ENCODE results near the gene COL20A1. TPM values are rescaled to one million over a fixed set of nuclear protein-coding genes. Genes with fewer than 3 reads are reported as not detected.

The COL20A1 gene
- total and polyA plus RNA-seq, 2 of the 13 experiments (the other 11 are each of a cell fraction or from before 2014, with no cell fraction given): not detected

DNA sequence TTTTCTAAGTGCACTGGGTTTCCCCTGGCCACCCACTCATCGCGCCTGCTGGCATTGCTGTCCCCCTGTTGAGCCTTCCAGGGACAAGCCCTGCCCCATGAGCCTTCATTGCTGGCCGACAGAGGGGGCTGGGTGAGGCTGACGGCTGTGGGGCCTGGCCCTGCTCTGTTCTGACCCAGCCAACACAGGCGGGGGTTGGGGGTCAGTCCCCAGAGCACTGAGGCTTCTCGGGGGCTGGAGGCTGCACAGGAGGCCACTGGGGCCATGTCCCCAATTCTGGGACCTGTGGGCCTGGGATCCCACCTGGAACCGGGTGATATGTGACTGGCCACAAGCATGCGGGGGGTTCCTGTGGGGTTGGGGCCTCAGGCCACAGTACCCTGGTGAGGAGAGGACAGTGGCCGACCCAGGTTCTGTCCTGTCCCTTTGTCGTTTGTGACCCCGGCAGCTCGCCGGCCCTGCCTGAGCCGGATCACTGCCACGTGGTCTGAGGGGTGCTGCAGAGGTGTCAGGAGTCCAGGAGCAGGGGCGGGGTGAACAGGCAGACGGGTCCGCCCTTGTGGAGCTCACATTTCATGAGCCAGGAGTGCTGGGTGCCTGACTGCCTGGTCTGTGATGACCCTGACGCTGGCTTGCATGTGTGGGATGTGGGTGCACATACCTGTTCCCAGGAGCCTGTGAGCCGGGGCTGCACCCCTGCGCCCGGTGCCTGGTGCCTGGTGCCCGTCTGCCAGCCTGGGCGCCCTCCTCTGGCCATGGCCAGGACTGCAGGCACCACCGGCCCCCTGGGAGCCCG lies 2.1 kb upstream of the COL20A1 start (continued):
- TF ChIP-seq ZIK1 (CRISPR knock-in tag; IDR thresholded peaks at IDR 0.05; ENCODE audit: borderline replicate concordance, low read depth): no peak
- no peak for TF ChIP-seq SP5 (CRISPR knock-in tag; IDR thresholded peaks at IDR 0.05; ENCODE audit: borderline replicate concordance, low read depth)
- TF ChIP-seq, protein P1, sequence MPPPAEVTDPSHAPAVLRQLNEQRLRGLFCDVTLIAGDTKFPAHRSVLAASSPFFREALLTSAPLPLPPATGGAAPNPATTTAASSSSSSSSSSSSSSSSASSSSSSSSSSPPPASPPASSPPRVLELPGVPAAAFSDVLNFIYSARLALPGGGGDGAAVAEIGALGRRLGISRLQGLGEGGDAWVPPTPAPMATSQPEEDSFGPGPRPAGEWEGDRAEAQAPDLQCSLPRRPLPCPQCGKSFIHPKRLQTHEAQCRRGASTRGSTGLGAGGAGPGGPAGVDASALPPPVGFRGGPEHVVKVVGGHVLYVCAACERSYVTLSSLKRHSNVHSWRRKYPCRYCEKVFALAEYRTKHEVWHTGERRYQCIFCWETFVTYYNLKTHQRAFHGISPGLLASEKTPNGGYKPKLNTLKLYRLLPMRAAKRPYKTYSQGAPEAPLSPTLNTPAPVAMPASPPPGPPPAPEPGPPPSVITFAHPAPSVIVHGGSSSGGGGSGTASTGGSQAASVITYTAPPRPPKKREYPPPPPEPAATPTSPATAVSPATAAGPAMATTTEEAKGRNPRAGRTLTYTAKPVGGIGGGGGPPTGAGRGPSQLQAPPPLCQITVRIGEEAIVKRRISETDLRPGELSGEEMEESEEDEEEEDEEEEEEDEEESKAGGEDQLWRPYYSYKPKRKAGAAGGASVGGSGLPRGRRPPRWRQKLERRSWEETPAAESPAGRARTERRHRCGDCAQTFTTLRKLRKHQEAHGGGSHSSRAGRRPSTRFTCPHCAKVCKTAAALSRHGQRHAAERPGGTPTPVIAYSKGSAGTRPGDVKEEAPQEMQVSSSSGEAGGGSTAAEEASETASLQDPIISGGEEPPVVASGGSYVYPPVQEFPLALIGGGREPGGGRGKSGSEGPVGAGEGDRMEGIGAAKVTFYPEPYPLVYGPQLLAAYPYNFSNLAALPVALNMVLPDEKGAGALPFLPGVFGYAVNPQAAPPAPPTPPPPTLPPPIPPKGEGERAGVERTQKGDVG (CRISPR knock-in tag; IDR thresholded peaks at IDR 0.05; ENCODE audit: borderline replicate concordance): peak; percentile 86; the same call in 1 of the 2 replicates
- no peak; the same call in 1 of the 2 replicates for TF ChIP-seq JUND (CRISPR knock-in tag; IDR thresholded peaks at IDR 0.05)
- TF ChIP-seq ZNF232 (CRISPR knock-in tag; IDR thresholded peaks at IDR 0.05; ENCODE audit: borderline replicate concordance): peak; percentile 53; the same call in 1 of the 2 replicates
- TF ChIP-seq, protein P2, sequence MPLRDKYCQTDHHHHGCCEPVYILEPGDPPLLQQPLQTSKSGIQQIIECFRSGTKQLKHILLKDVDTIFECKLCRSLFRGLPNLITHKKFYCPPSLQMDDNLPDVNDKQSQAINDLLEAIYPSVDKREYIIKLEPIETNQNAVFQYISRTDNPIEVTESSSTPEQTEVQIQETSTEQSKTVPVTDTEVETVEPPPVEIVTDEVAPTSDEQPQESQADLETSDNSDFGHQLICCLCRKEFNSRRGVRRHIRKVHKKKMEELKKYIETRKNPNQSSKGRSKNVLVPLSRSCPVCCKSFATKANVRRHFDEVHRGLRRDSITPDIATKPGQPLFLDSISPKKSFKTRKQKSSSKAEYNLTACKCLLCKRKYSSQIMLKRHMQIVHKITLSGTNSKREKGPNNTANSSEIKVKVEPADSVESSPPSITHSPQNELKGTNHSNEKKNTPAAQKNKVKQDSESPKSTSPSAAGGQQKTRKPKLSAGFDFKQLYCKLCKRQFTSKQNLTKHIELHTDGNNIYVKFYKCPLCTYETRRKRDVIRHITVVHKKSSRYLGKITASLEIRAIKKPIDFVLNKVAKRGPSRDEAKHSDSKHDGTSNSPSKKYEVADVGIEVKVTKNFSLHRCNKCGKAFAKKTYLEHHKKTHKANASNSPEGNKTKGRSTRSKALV (CRISPR knock-in tag; IDR thresholded peaks at IDR 0.05): 0 out of 2 replicates have a peak, but pooled peaks have one; percentile 43
- no peak for TF ChIP-seq MAZ (IDR thresholded peaks at IDR 0.05; ENCODE audit: borderline replicate concordance, low read depth, low read length)
- no peak; the same call in 1 of the 2 replicates for TF ChIP-seq MAZ (CRISPR knock-in tag; IDR thresholded peaks at IDR 0.05; ENCODE audit: low read depth)
- TF ChIP-seq CREM (IDR thresholded peaks at IDR 0.05): no peak
- TF ChIP-seq CREM (CRISPR knock-in tag; IDR thresholded peaks at IDR 0.05): no peak
- TF ChIP-seq, protein P3, sequence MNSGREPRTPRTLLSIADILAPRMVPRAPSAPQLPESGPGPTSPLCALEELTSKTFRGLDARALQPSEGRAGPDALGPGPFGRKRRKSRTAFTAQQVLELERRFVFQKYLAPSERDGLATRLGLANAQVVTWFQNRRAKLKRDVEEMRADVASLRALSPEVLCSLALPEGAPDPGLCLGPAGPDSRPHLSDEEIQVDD (CRISPR knock-in tag; IDR thresholded peaks at IDR 0.05; ENCODE audit: borderline replicate concordance): no peak
- TF ChIP-seq, protein P4, sequence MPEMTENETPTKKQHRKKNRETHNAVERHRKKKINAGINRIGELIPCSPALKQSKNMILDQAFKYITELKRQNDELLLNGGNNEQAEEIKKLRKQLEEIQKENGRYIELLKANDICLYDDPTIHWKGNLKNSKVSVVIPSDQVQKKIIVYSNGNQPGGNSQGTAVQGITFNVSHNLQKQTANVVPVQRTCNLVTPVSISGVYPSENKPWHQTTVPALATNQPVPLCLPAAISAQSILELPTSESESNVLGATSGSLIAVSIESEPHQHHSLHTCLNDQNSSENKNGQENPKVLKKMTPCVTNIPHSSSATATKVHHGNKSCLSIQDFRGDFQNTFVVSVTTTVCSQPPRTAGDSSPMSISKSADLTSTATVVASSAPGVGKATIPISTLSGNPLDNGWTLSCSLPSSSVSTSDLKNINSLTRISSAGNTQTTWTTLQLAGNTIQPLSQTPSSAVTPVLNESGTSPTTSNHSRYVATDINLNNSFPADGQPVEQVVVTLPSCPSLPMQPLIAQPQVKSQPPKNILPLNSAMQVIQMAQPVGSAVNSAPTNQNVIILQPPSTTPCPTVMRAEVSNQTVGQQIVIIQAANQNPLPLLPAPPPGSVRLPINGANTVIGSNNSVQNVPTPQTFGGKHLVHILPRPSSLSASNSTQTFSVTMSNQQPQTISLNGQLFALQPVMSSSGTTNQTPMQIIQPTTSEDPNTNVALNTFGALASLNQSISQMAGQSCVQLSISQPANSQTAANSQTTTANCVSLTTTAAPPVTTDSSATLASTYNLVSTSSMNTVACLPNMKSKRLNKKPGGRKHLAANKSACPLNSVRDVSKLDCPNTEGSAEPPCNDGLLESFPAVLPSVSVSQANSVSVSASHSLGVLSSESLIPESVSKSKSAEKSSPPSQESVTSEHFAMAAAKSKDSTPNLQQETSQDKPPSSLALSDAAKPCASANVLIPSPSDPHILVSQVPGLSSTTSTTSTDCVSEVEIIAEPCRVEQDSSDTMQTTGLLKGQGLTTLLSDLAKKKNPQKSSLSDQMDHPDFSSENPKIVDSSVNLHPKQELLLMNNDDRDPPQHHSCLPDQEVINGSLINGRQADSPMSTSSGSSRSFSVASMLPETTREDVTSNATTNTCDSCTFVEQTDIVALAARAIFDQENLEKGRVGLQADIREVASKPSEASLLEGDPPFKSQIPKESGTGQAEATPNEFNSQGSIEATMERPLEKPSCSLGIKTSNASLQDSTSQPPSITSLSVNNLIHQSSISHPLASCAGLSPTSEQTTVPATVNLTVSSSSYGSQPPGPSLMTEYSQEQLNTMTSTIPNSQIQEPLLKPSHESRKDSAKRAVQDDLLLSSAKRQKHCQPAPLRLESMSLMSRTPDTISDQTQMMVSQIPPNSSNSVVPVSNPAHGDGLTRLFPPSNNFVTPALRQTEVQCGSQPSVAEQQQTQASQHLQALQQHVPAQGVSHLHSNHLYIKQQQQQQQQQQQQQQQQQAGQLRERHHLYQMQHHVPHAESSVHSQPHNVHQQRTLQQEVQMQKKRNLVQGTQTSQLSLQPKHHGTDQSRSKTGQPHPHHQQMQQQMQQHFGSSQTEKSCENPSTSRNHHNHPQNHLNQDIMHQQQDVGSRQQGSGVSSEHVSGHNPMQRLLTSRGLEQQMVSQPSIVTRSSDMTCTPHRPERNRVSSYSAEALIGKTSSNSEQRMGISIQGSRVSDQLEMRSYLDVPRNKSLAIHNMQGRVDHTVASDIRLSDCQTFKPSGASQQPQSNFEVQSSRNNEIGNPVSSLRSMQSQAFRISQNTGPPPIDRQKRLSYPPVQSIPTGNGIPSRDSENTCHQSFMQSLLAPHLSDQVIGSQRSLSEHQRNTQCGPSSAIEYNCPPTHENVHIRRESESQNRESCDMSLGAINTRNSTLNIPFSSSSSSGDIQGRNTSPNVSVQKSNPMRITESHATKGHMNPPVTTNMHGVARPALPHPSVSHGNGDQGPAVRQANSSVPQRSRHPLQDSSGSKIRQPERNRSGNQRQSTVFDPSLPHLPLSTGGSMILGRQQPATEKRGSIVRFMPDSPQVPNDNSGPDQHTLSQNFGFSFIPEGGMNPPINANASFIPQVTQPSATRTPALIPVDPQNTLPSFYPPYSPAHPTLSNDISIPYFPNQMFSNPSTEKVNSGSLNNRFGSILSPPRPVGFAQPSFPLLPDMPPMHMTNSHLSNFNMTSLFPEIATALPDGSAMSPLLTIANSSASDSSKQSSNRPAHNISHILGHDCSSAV (CRISPR knock-in tag; IDR thresholded peaks at IDR 0.05; ENCODE audit: borderline replicate concordance): no peak
- no peak for TF ChIP-seq TEAD3 (CRISPR knock-in tag; optimal IDR thresholded peaks at IDR 0.05; ENCODE audit: borderline replicate concordance)
- no peak for TF ChIP-seq DMAP1 (CRISPR knock-in tag; IDR thresholded peaks at IDR 0.05)
- peak; percentile 64; the same call in 1 of the 2 replicates for TF ChIP-seq ARNT2 (CRISPR knock-in tag; IDR thresholded peaks at IDR 0.05; ENCODE audit: low read depth)
